Measurements from ENCODE around the gene HDAC9.

Gene HDAC9

DNA sequence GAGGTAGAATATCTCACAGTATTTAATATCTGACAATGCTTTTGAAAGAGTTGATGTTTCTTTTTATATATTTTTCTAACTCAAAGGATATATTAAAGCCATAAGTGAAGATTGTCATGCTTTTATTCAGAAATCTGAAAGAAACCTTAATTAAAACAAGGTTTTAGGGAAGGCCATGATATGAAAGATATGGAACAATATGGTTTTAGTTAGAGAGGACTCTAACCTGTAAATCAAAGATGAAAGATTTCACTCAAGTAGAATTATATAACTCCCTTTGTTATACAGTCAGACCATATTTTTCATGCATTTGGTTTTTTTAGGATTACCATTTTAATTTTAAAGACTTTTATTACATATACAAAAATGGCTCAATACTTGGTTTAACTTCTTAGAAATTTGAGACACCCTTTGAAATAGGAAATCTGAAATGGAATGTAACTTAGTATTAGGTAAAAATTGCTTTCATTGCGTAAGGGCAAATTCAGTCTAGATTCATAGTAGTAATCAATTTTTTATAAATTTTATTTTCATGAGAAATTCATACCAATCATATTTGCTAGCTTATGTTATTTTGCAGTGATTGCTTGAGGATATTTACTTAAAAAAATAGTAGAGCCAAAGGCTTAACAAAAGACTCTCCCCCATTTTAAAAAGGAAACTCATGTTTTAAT is 502.1 kb downstream of the HDAC9 start:
- FAIRE-seq (no peak), DNase-seq (ENCODE audit: insufficient read length, low spot score) (no peak)
- no peak for TF ChIP-seq CTCF (IDR thresholded peaks at IDR 0.05; ENCODE audit: insufficient read depth, missing control alignments)

DNA sequence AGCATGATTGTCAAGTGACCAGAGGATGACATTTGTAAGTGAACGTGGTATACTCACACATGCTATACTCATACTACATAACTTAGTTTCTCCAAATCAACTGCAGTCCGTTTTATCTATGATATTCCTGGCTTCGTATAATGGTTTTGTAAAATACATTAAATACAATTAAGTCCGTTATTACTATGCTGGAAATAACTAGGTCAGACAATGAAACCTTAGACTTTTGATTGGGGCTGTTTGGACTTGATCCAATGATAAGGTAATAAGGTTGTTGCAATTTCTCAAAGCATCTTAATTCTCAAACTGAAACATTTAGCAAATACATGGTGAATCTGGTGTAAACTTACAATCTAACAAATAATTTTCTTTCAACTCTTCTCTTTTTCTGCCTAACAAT is 504.9 kb downstream of the HDAC9 start:
- DNase-seq (ENCODE audit: insufficient read length, low spot score) (no peak), FAIRE-seq (no peak)
- TF ChIP-seq CTCF (IDR thresholded peaks at IDR 0.05; ENCODE audit: insufficient read depth, missing control alignments), result no peak

DNA sequence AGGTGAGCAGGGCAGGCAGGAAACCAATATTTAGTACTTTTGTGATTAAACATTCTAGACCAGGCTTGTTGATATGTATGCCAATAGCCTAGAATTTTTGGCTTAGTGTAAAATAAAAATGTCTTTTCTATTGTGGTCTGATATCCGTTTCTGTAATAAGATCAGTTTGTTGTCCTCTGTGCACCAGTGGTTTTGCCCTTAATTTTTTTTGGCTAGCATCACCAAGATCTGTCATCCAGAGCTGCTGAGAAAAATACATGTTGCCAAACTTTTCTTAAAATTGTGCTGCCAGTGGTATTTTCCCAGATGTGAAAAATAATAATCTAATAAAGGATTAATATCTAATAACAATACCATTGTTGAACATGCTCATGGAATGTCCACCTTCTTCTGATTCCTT is 506.3 kb downstream of the HDAC9 start:
- DNase-seq (ENCODE audit: insufficient read length, low spot score) (no peak), FAIRE-seq (no peak)
- no peak for TF ChIP-seq CTCF (IDR thresholded peaks at IDR 0.05; ENCODE audit: insufficient read depth, missing control alignments)

DNA sequence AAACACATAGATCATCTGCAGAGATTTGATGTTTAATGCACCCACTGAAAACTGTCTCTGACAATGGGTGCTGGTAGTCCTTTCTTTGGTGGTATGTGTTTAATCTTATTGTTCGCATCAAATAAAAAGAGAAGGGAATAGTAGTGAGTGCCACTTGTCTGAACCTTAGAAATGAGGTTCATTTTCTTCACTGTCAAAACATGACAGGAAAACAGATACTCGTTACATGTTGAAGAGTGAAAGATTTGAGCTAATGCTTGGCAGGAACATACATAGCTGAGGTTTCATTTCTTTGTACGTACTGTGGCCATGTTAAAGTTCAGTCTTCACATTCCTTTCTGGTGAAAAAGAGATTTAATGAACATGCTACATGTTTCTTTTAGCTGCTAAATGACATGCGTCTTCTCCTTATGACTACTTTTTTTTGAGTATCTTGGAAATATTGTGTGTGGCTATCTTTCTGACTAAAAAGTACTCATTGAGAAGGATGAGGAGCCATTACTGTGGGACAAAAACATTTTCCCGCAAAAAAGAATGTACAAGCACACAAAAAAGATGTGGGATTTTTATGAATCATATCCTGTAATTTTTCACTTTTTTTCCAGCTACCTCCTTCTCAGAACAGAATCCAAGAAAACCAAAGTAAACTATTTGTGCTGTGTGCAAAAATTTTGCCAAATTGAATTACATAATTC is 513.8 kb downstream of the HDAC9 start:
- FAIRE-seq (no peak), DNase-seq (ENCODE audit: insufficient read length, low spot score) (no peak)
- no peak for TF ChIP-seq CTCF (IDR thresholded peaks at IDR 0.05; ENCODE audit: insufficient read depth, missing control alignments)

- FAIRE-seq, result no peak
These were observed 514.4 kb downstream of the HDAC9 start for GRCh38 chr7:19009936-19010280.

GRCh38 chr7:19011212-19011611 is 515.7 kb downstream of the HDAC9 start:
- DNase-seq (ENCODE audit: insufficient read length, low spot score) (no peak), FAIRE-seq (no peak)
- no peak for TF ChIP-seq CTCF (IDR thresholded peaks at IDR 0.05; ENCODE audit: insufficient read depth, missing control alignments)

More at GRCh38 chr7:19009936-19010280, 514.4 kb downstream of the HDAC9 start:
- no peak for TF ChIP-seq CTCF (IDR thresholded peaks at IDR 0.05; ENCODE audit: insufficient read depth, missing control alignments)
- no peak for DNase-seq (ENCODE audit: insufficient read length, low spot score)

GRCh38 chr7:19015098-19015497 is 519.5 kb downstream of the HDAC9 start:
- DNase-seq (ENCODE audit: insufficient read length, low spot score), result no peak
- no peak for TF ChIP-seq CTCF (IDR thresholded peaks at IDR 0.05; ENCODE audit: insufficient read depth, missing control alignments)
- no peak for FAIRE-seq
